Mesendoderm (in vitro differentiated cells): ENCODE measurements around the gene CAPN11.

Experiments used
- DNase-seq: peaks from one replicate; pipeline ENCODE4 v3.0.0; 2013
- H2AK5ac ChIP-seq: 2 replicates; pipeline ENCODE4 v1.6.1; 2013; ENCODE audit warnings: low read length, inconsistent platforms
- H2BK120ac ChIP-seq: 2 replicates; pipeline ENCODE4 v1.6.1; 2013; ENCODE audit warnings: low read depth, mild to moderate bottlenecking, low read length, moderate library complexity, mixed read lengths
- H2BK15ac ChIP-seq: replicated peaks from 2 replicates; pipeline ENCODE4 v1.6.1; 2013; ENCODE audit warnings: low read depth, mild to moderate bottlenecking, moderate library complexity
- H2BK5ac ChIP-seq: 2 replicates; pipeline ENCODE4 v1.6.1; 2013; ENCODE audit warnings: low read length, inconsistent platforms
- H3K18ac ChIP-seq: 2 replicates; pipeline ENCODE4 v1.6.1; 2013; ENCODE audit warnings: mild to moderate bottlenecking, low read length, mixed read lengths
- H3K23ac ChIP-seq: one replicate; pipeline ENCODE4 v1.6.1; 2013; ENCODE audit warnings: low read length
- H3K27ac ChIP-seq: 2 replicates; pipeline ENCODE4 v1.5.1; 2013; ENCODE audit warnings: low read depth, mild to moderate bottlenecking, inconsistent platforms, low read length, moderate library complexity
- H3K27me3 ChIP-seq: 2 replicates; pipeline ENCODE4 v1.6.1; 2013; ENCODE audit warnings: low read length, control low read depth, mild to moderate bottlenecking, inconsistent platforms; ENCODE audit not compliant: insufficient read depth, poor library complexity
- H3K36me3 ChIP-seq: 2 replicates; pipeline ENCODE4 v1.6.1; 2013; ENCODE audit warnings: low read length, inconsistent platforms; ENCODE audit not compliant: control insufficient read depth, insufficient read depth
- H3K4ac ChIP-seq: one replicate; pipeline ENCODE4 v1.6.1; 2013; ENCODE audit warnings: low read depth, mild to moderate bottlenecking, low read length, moderate library complexity
- H3K4me1 ChIP-seq: 2 replicates; pipeline ENCODE4 v1.6.1; 2013; ENCODE audit warnings: low read depth, low read length, inconsistent platforms; ENCODE audit not compliant: control insufficient read depth
- H3K4me2 ChIP-seq: 2 replicates; pipeline ENCODE4 v1.6.1; 2013; ENCODE audit warnings: low read length
- H3K4me3 ChIP-seq: 2 replicates; pipeline ENCODE4 v1.5.1; 2013; ENCODE audit warnings: mild to moderate bottlenecking, low read length
- H3K56ac ChIP-seq: one replicate; pipeline ENCODE4 v1.6.1; 2013; ENCODE audit warnings: low read length
- H3K79me1 ChIP-seq: 2 replicates; pipeline ENCODE4 v1.6.1; 2013; ENCODE audit warnings: low read length, inconsistent platforms
- H3K79me2 ChIP-seq: 2 replicates; pipeline ENCODE4 v1.6.1; 2013; ENCODE audit warnings: mild to moderate bottlenecking, low read length; ENCODE audit not compliant: control insufficient read depth, insufficient read depth
- H3K9ac ChIP-seq: 2 replicates; pipeline ENCODE4 v1.6.1; 2013; ENCODE audit warnings: low read length, inconsistent platforms
- H4K5ac ChIP-seq: one replicate; pipeline ENCODE4 v1.6.1; 2013; ENCODE audit warnings: low read length
- H4K8ac ChIP-seq: one replicate; pipeline ENCODE4 v1.6.1; 2013; ENCODE audit warnings: low read depth, mild to moderate bottlenecking, control low read depth, low read length, moderate library complexity
- WGBS: extraction: QIAGEN DNeasy Blood & Tissue Kit; methylation state at CpG from one replicate; pipeline ENCODE4 v1.1.7; 2013; ENCODE audit warnings: low lambda C conversion rate, missing lambda C conversion rate; ENCODE audit not compliant: insufficient coverage; ENCODE audit errors: extremely low coverage; 5-methylcytosine and 5-hydroxymethylcytosine counted together

Gene CAPN11

GRCh38 chr6:44162876-44163625 is 4.4 kb downstream of the CAPN11 start:
- H3K18ac ChIP-seq: no peak overlapping the region
- no peaks in the 10 kb centered on the region for H3K27me3 ChIP-seq
- H2BK120ac ChIP-seq: no peak overlapping the region
- no peaks in the 10 kb centered on the region for H3K36me3 ChIP-seq
- DNase-seq: no peak
- peaks cover 5% of the 10 kb centered on the region for H3K4me1 ChIP-seq
- H3K79me1 ChIP-seq: no peaks in the 10 kb centered on the region
- no peak overlapping the region for H2BK5ac ChIP-seq
- H4K8ac ChIP-seq: no peak overlapping the region
- WGBS: no CpG with 5 or more reads among the region's 8 CpGs
- H4K5ac ChIP-seq: no peak overlapping the region
- H3K79me2 ChIP-seq: no peaks in the 10 kb centered on the region
- H3K4me3 ChIP-seq: no peak overlapping the region
- no peak overlapping the region for H2AK5ac ChIP-seq
- H3K23ac ChIP-seq: no peak overlapping the region
- no peak overlapping the region for H3K4me2 ChIP-seq
- no peak overlapping the region for H3K27ac ChIP-seq
- H3K56ac ChIP-seq: no peak overlapping the region
- no peak overlapping the region for H2BK15ac ChIP-seq
- H3K9ac ChIP-seq: no peak overlapping the region
- H3K4ac ChIP-seq: no peak overlapping the region

GRCh38 chr6:44166116-44166515 is 7.5 kb downstream of the CAPN11 start:
- Histone ChIP-seq H4K8ac (no peak overlapping the region), H3K27ac (no peak overlapping the region), H3K4ac (peak overlapping the region; percentile 17), H3K4me3 (no peak overlapping the region), H3K9ac (peak overlapping the region; percentile 33), H3K36me3 (no peaks in the 10 kb centered on the region), H3K18ac (no peak overlapping the region), H2BK120ac (no peak overlapping the region), H2BK5ac (no peak overlapping the region), H3K4me1 (peaks cover 5% of the 10 kb centered on the region), H3K79me2 (no peaks in the 10 kb centered on the region), H3K56ac (peak overlapping the region; percentile 73), H3K27me3 (no peaks in the 10 kb centered on the region), H2BK15ac (no peak overlapping the region), H3K4me2 (no peak overlapping the region), H2AK5ac (no peak overlapping the region), H4K5ac (no peak overlapping the region), H3K23ac (no peak overlapping the region), H3K79me1 (no peaks in the 10 kb centered on the region)
- DNase-seq: no peak
- no CpG with 5 or more reads among the region's 7 CpGs for WGBS

- no CpG with 5 or more reads among the region's 16 CpGs for WGBS
- peak; percentile 62 for DNase-seq
Observed at GRCh38 chr6:44166591-44167184, 8.1 kb downstream of the CAPN11 start.

GRCh38 chr6:44167567-44167966 is 8.9 kb downstream of the CAPN11 start:
- no peak overlapping the region for H3K23ac ChIP-seq
- H2BK5ac ChIP-seq: no peak overlapping the region
- H4K5ac ChIP-seq: no peak overlapping the region
- no peak for DNase-seq
- H3K4me1 ChIP-seq: peaks cover 5% of the 10 kb centered on the region
- no peak overlapping the region for H3K56ac ChIP-seq
- H3K4ac ChIP-seq: no peak overlapping the region
- no CpG with 5 or more reads among the region's 1 CpG for WGBS
- H3K79me2 ChIP-seq: no peaks in the 10 kb centered on the region
- H3K4me3 ChIP-seq: no peak overlapping the region
- H2BK15ac ChIP-seq: no peak overlapping the region
- H3K36me3 ChIP-seq: no peaks in the 10 kb centered on the region
- H3K27ac ChIP-seq: no peak overlapping the region
- no peak overlapping the region for H2BK120ac ChIP-seq
- no peak overlapping the region for H2AK5ac ChIP-seq
- no peaks in the 10 kb centered on the region for H3K79me1 ChIP-seq
- no peak overlapping the region for H4K8ac ChIP-seq
- no peaks in the 10 kb centered on the region for H3K27me3 ChIP-seq
- H3K9ac ChIP-seq: no peak overlapping the region
- H3K4me2 ChIP-seq: no peak overlapping the region
- H3K18ac ChIP-seq: no peak overlapping the region

More at GRCh38 chr6:44166591-44167184, 8.1 kb downstream of the CAPN11 start:
- no peak overlapping the region for H2AK5ac ChIP-seq
- H3K4ac ChIP-seq: no peak overlapping the region
- H4K8ac ChIP-seq: no peak overlapping the region
- H3K9ac ChIP-seq: peak overlapping the region; percentile 33
- no peaks in the 10 kb centered on the region for H3K79me2 ChIP-seq
- H3K18ac ChIP-seq: peak overlapping the region; percentile 9
- no peak overlapping the region for H3K4me3 ChIP-seq
- H3K36me3 ChIP-seq: no peaks in the 10 kb centered on the region
- peaks cover 5% of the 10 kb centered on the region for H3K4me1 ChIP-seq
- no peak overlapping the region for H4K5ac ChIP-seq
- no peak overlapping the region for H2BK120ac ChIP-seq
- no peak overlapping the region for H2BK5ac ChIP-seq
- H3K23ac ChIP-seq: no peak overlapping the region
- H3K56ac ChIP-seq: peak overlapping the region; percentile 73
- H3K27me3 ChIP-seq: no peaks in the 10 kb centered on the region
- no peaks in the 10 kb centered on the region for H3K79me1 ChIP-seq
- no peak overlapping the region for H3K27ac ChIP-seq
- H3K4me2 ChIP-seq: no peak overlapping the region
- no peak overlapping the region for H2BK15ac ChIP-seq

- Histone ChIP-seq H3K4me3 (no peak overlapping the region), H3K4me1 (peaks cover 5% of the 10 kb centered on the region), H4K8ac (no peak overlapping the region), H3K27ac (no peak overlapping the region), H3K27me3 (no peaks in the 10 kb centered on the region), H2AK5ac (no peak overlapping the region), H3K4me2 (no peak overlapping the region), H3K36me3 (no peaks in the 10 kb centered on the region), H3K56ac (no peak overlapping the region), H2BK15ac (no peak overlapping the region), H2BK120ac (no peak overlapping the region), H3K9ac (no peak overlapping the region), H3K4ac (no peak overlapping the region), H3K23ac (no peak overlapping the region), H3K79me2 (no peaks in the 10 kb centered on the region), H2BK5ac (no peak overlapping the region), H3K18ac (no peak overlapping the region), H3K79me1 (no peaks in the 10 kb centered on the region), H4K5ac (no peak overlapping the region)
- WGBS: no CpG with 5 or more reads among the region's 9 CpGs
- DNase-seq: no peak
Observed at GRCh38 chr6:44169154-44169553, 10.5 kb downstream of the CAPN11 start.
